Glomerular endothelial cell (primary cell): Measurements from ENCODE around the gene C1GALT1. TPM values are rescaled to one million over a fixed set of nuclear protein-coding genes. Genes with fewer than 3 reads are reported as not detected.

Experiments
- DNase-seq: peaks from one replicate; pipeline ENCODE4 v3.0.0-alpha.2; 2011; ENCODE audit warnings: low read depth, low spot score; ENCODE audit errors: extremely low read depth
- total RNA-seq: library from RNA; depleted of rRNA; stranded (reverse); fragments of >200 nt; gene quantifications from 2 replicates; pipeline ENCODE4 v1.2.3, GENCODE V29; 2015

Gene C1GALT1
- total RNA-seq, 1 donor from 2014 or later = 38.6 TPM

DNA sequence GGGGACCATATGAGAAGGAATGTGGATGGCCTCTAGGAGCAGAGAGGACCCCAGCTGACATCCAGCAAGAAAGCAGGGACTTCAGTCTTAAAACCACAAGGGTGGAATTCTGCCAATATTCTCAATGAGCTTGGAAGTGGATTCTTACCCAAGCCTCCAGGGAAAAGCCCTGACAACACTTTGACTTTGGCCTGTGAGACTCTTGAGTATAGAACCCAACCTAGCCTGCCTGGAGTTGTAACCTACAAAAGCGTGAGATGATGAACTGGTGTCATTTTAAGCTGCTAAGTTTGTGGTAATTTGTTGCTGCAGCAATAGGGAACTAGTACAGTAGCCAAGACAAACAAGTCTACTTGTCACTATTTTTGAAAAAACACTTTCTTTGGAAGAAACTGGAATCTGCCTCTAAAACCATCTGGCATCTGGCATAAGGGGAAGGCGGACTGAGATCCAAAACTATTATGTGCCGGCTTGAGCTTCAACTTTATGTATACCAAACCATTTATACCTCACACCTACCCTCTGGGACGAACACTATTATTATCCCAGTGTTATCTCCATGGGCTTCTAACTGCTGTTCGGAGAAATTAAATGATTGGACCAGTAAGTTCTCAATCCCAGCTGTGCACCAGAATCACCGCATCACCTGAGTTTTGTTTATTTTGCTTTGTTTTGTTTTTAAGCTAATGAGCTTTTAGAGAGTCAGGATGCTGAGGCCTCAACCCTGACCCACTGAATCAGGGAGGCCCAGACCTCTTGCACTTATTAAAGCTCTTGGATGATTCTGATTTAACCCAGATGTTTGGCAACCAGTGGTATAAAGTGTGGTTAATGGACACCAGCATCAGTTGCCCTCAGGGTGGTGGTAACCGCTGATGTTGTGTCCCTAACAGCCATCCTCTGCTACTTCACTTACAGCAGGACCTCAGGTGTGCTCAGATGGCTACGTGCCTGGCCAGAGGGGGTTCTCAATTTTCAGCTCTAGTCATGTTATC, 83.0 kb downstream of the C1GALT1 start:
- DNase-seq = no peak

DNA sequence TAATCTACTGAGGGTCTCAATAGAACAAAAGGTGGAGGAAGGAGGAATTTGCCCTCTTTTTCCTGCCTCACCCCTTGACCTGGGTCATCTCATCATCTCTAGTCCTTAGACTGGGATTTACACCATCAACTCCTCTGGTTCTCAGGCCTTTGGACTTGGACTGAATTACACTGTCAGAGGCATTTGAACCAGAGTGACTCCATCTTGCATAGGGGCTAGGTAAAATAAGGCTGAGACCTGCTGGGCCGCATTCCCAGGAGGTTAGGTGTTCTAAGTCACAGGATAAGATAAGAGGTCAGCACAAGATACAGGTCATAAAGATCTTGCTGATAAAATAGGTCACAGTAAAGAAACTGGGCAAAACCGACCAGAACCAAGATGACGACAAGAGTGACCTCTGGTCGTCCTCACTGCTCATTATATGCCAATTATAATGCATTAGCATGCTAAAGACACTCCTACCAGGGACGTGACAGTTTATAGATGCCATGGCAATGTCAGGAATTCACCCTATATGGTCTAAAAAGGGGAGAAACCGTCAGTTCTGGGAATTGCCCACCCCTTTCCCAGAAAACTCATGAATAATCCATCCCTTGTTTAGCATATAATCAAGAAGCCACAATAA, 84.0 kb downstream of the C1GALT1 start:
- DNase-seq = no peak

DNA sequence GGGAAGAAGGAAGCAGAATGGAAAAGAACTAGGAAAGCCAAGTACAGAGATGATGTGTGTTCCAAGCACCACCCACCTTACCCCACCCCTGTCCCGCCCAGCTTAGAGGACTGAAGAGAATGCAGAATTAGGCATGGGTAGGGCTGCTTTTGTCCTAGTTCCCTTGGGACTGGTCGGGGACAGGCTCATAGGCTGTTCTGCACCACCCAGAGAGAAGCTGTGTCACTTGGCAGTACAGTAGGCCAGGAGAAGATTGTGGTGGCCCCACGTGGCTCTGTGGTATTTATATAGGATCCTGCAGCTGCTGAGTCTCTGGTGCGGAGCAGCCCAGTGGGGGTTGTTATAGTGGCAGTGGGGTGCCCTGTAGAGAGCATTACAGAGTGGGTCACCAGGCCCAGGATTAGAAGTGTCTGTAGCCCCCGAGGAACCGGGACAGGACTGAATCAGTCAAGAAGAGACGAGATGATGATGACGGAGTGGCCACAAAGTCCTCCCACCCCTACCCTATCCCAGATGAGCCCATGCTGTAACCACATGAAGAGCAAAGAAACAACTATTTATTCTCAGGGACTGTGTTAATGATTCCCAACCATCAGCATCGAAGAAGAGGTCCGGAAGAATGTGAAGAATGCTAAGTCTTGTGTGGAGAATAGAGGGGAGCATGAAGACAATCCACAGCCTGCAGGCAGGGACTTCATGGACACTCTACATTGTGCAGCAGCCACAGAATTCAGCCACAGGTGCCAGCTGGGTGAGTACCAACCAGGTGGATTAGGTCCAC, 88.9 kb downstream of the C1GALT1 start:
- DNase-seq = no peak

DNA sequence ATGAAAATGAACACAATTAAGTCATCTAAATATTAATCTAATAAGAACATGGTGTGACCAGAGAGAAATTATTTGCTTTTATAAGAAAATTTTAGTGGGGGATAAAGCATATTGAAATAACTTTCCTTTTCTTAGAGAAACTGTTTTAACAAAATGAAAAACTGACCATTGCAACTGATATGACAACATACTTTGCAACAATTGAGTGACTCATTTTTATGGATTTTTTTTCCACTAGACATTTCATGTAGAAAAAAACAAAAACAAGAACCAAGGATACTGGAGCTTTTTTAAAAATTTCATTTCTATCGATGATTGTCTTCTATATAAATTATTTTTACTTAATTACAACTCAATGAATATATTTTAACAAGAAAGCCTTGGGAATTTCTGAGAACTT, 90.0 kb downstream of the C1GALT1 start:
- DNase-seq = no peak

DNA sequence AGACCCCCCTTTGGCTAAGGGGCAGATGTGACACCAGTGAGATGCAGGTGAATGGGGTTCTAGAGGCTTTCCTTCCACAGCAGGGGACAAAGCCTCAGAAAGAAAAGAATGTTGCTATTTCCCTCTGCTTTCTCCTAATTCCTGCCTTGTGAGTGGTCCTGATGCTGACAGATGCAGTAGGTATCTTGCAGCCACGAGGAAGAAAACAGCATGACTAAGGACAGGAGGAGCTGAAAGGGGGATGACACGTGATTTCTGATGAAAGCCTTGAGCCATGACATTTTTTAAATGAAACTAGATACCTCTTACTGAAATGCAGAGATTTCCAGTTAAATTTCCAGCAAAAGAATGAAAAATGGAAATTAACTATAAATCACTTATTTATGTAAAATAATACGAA, 92.4 kb downstream of the C1GALT1 start:
- DNase-seq = no peak

DNA sequence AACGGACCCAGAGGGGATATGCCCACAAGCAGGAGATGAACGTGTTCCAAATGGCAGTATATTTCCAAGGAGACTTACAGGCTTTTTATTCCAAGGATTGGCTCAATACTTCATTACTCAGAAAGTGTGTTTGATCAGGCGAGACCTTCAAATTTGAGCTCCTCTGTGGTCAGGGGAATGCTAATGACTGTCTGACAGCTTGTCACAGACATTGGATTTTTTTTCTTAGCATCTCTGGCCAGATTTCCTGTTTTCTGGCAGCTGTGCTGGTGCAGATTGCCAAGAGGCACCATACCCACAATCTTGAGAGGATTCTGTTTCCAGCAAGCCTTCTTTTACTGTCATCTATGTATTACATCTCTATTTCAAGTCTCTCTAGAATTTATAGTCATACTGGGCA, 93.8 kb downstream of the C1GALT1 start:
- DNase-seq = no peak

DNA sequence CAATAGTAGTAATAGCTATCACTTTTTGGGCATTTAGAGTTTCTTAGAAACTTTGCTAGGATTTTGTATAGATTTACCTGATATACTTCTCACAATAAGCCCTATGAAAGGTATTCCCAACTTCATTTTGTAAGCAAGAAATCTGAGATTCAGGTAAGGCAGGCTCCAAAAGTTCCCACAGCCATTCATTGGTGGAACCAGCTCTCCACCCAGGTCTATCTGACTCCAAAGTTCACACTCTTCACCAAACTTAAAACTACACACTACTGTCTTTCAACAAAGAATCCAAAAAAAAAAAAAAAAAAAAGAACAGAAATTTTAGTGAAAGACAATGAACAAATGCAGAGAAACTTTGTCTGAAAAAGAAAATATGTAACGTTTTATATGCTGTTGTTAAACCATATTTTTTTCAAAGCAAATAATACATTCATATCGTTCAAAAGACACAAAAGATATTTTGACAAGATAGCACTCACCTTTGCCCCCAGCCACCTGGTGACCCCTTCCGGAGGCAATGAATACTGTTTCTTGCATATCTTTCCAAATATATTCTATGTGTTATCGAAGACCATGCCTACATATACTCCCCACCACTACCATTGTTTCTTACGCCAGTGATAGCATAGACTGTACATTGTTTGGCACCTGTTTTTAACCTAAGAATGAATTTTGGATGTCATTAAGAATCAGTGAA, 108.2 kb downstream of the C1GALT1 start:
- DNase-seq = no peak

DNA sequence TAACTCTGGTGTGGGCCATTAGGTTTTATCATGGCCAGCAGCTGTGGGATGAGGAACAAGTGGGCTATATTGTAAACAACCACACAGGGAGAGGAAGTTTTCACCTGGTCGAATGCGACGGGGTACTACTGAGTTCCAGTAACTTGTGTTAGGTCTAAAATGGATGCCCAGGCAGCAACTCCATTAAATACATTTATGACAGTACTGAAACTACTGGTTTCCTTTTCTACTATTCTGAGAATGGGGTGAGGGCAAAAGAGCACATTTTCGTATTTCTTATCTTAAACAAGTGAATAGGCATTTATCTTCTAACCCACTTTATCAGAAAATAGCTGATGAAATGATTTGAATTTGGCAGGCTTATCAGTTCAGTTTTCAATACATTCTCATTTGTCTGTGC, 109.7 kb downstream of the C1GALT1 start:
- no peak for DNase-seq

DNA sequence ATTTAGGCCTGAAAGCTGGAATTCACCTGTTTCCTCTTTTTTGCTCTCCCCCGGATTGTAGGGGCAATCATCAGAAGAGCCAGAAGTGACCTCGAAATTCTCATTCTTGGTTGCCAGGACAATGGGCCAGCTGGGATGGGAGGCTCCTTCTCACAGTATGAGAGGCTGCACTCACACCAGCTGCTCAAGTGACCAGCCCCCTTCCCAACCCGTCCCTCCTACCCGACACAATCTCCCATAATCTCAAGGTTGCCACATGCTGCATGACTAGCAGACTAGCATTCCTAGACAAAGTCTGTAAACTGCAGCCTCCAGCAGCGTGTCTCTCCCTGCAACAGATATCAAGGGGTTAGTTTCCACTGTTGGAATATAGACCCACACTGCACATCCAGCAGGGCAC, 110.3 kb downstream of the C1GALT1 start:
- DNase-seq = no peak

DNA sequence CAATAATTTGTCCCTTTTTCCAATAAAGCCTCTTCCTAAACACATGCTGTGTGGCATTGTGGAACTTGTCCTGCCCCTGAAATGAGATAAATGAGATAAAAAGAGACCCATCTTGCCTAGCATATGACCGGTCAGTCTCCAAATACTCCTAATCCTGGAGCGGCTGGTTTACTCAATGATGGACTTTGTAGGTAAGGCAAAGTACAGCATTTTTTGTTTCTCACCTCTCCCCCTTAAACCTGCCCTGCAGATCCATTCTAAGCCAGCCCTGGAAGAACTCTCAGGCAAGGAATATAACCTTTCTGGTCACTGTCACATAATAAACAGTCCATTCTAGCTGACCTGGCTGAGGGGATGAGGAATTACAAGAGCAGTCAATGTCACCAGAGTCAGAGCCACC, 110.7 kb downstream of the C1GALT1 start:
- no peak for DNase-seq

DNA sequence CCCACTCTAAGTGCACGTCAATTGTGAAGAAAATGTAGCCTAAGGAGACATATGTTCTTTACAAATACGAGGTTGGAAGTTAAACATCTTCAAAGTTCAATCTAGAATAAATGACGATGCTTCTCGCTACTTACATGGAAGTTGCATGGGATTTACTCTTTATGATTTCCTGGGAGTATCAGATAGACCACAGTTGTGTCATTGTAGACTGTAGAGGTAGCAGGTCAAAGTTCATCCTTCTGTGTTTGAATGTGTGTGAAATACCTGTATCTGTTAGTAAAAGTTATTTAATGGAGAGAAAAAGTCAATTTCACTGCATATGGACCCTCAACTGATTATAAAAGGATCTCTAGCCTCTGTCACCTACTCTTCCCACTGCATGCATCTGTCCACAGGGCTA, 112.6 kb downstream of the C1GALT1 start:
- no peak for DNase-seq
